K562 (cell line): Measurements from ENCODE around the gene CCNB1IP1. TPM values are rescaled to one million over a fixed set of nuclear protein-coding genes. Genes with fewer than 3 reads are reported as not detected.
"Not testable (repeated sequence)": the region's sequence is repeated elsewhere in the genome, so short reads cannot be mapped to it uniquely, and the experiment has no call there.

Source experiments
- ATAC-seq: fragments of 200-7000 bp; cut with Tn5 transposase; 3 replicates; pipeline ENCODE4 v1.9.1; 2020; ENCODE audit warnings: moderate library complexity
- BruUV-seq: library from RNA; stranded (reverse); fragments of 400-500 nt; replicated peaks from 2 replicates; lab custom pipeline; 2021; lab: Mats Ljungman, UMichigan
- CTCF ChIA-PET: fragments of 300-600 bp; formaldehyde crosslinking; extraction: SDS; loops from one replicate; lab custom pipeline; 2021; ENCODE audit warnings: low intra/inter-chr PET ratio; lab: Yijun Ruan, JAX
- POLR2A ChIA-PET: fragments of 300-600, 350-650 bp; sonication (Branson Sonifier 250); formaldehyde crosslinking; extraction: SDS; loops from one replicate; lab custom pipeline; 2021; ENCODE audit warnings: antibody characterized with exemption, inconsistent platforms; lab: Yijun Ruan, JAX
- DNase-seq, 4 experiments: peaks; one replicate each; pipeline versions ENCODE4 v3.0.0 to v3.0.0-alpha.2; 2011 to 2018; ENCODE audit warnings: low spot score in 3 of 4, mixed read lengths in 3 of 4; ENCODE audit errors: extremely low read depth in 1 of 4
- FAIRE-seq: peaks from 2 replicates; lab custom pipeline; 2011; peaks lifted over from hg19 to GRCh38; lab: Jason Lieb, UNC
- H2AFZ ChIP-seq: 2 replicates; pipeline ENCODE4 v1.6.0; 2011; ENCODE audit warnings: low read depth, low read length, control low read depth, inconsistent platforms
- H3K27ac ChIP-seq: fragments of 200-600 bp; 3 replicates; pipeline ENCODE4 v1.8.0; 2011; ENCODE audit warnings: low read depth, mild to moderate bottlenecking, control low read depth, inconsistent platforms, low read length, moderate library complexity, mixed read lengths; ENCODE audit errors: extremely low read depth
- H3K27me3 ChIP-seq, 2 experiments: fragments of 300-600 bp in 1 of 2; 2 replicates in 1 of 2; 3 replicates in 1 of 2; pipeline versions ENCODE4 v1.6.0 to v1.8.0; 2011; ENCODE audit warnings: inconsistent platforms in 2 of 2, low read length in 2 of 2, mild to moderate bottlenecking in 1 of 2, mixed read lengths in 1 of 2, moderate library complexity in 1 of 2; ENCODE audit not compliant: control insufficient read depth in 2 of 2, insufficient read depth in 2 of 2
- H3K36me3 ChIP-seq: fragments of 300-600 bp; 3 replicates; pipeline ENCODE4 v1.8.0; 2011; ENCODE audit warnings: mild to moderate bottlenecking, low read length, inconsistent platforms; ENCODE audit not compliant: control insufficient read depth, insufficient read depth
- H3K4me1 ChIP-seq, 2 experiments: fragments of 200-600 bp in 1 of 2; replicated peaks in 1 of 2; 2 replicates in 1 of 2; 3 replicates in 1 of 2; pipeline versions ENCODE4 v1.5.1 to v1.8.0; 2011; ENCODE audit warnings: inconsistent platforms in 2 of 2, low read length in 2 of 2, mild to moderate bottlenecking in 1 of 2, mixed read lengths in 1 of 2, moderate library complexity in 1 of 2; ENCODE audit not compliant: control insufficient read depth in 2 of 2, insufficient read depth in 2 of 2
- H3K4me2 ChIP-seq: 2 replicates; pipeline ENCODE4 v1.6.1; 2011; ENCODE audit warnings: low read length, control low read depth, inconsistent platforms, mixed read lengths; ENCODE audit not compliant: insufficient read depth
- H3K4me3 ChIP-seq: fragments of 200-600 bp; sonication (generic), shearing (Covaris generic); 2 replicates; pipeline ENCODE4 v1.5.1; 2016; ENCODE audit warnings: control low read depth, inconsistent platforms
- H3K79me2 ChIP-seq: fragments of 200-600 bp; 3 replicates; pipeline ENCODE4 v1.8.0; 2011; ENCODE audit warnings: low read length, inconsistent platforms; ENCODE audit not compliant: control insufficient read depth, insufficient read depth
- H3K9ac ChIP-seq, 2 experiments: 2 replicates each; pipeline versions ENCODE4 v1.6.0 to v1.6.1; 2011; ENCODE audit warnings: low read depth in 2 of 2, low read length in 2 of 2, control low read depth in 1 of 2, inconsistent platforms in 1 of 2, mild to moderate bottlenecking in 1 of 2, mixed read lengths in 1 of 2; ENCODE audit not compliant: insufficient read depth in 1 of 2
- H3K9me1 ChIP-seq: one replicate; pipeline ENCODE4 v1.6.0; 2011; ENCODE audit warnings: inconsistent platforms, mild to moderate bottlenecking, low read length, moderate library complexity; ENCODE audit not compliant: control insufficient read depth, insufficient read depth
- H3K9me3 ChIP-seq: replicated peaks from 2 replicates; pipeline ENCODE4 v1.5.1; 2011; ENCODE audit warnings: low read depth, low read length, inconsistent platforms; ENCODE audit not compliant: control insufficient read depth, insufficient read depth
- H4K20me1 ChIP-seq: replicated peaks from 2 replicates; pipeline ENCODE4 v1.6.1; 2011; ENCODE audit warnings: low read length, inconsistent platforms, mixed read lengths; ENCODE audit not compliant: control insufficient read depth, insufficient read depth
- BCOR ChIP-seq: fragments of 450-650 bp; IDR thresholded peaks from 2 replicates; pipeline ENCODE4 v1.6.1; 2016
- POLR3A ChIP-seq: IDR thresholded peaks from 2 replicates; pipeline ENCODE4 v1.6.1; 2011; ENCODE audit warnings: borderline replicate concordance, mild to moderate bottlenecking, moderate library complexity; ENCODE audit not compliant: insufficient read length, insufficient read depth; ENCODE audit errors: extremely low read depth
- TBP ChIP-seq: optimal IDR thresholded peaks from 2 replicates; pipeline ENCODE3; 2011; ENCODE audit warnings: low read depth, low read length, improper control_type of control experiment
- WGBS: fragments of 100-300 bp; shearing (Covaris generic); methylation state at CpG from one replicate; pipeline ENCODE4 v1.1.6; 2016; ENCODE audit warnings: low coverage, mixed read lengths; ENCODE audit not compliant: insufficient coverage; ENCODE audit errors: missing lambda C conversion rate; 5-methylcytosine and 5-hydroxymethylcytosine counted together
- in situ Hi-C: fragments of 300-500 bp; cut with MboI; formaldehyde crosslinking; loops from 4 replicates; pipeline ENCODE4 v1.15.0; 2018; ENCODE audit warnings: inconsistent platforms, mixed read lengths
- intact Hi-C: fragments of 100-400 bp; cut with micrococcal nuclease; formaldehyde crosslinking; loops from 2 replicates; pipeline ENCODE4 v1.14.2; 2022
- polyA plus RNA-seq, 8 experiments: library from polyadenylated mRNA; depleted of rRNA in 4 of 8; stranded (reverse) in 5 of 8; unstranded in 3 of 8; fragments of >200 nt; fragmentation: Nextera tagmentation in 2 of 8; fragmentation: Illumina TruSeq in 1 of 8; extraction: Ambion mirVana in 2 of 8; extraction: Trizol in 1 of 8; gene quantifications; 2 replicates each; pipeline versions ENCODE4 v1.2.1 to v1.2.3, GENCODE V29; 2011 to 2014; ENCODE audit warnings: inconsistent platforms in 1 of 8, missing spikeins in 1 of 8
- total RNA-seq, 7 experiments: library from RNA; depleted of rRNA in 6 of 7; stranded (reverse); fragments of >200 nt in 6 of 7; fragmentation: Illumina TruSeq in 2 of 7; extraction: Trizol in 2 of 7; gene quantifications; 2 replicates each; pipeline versions ENCODE4 v1.2.1 to v1.2.3, GENCODE V29; 2011 to 2021; ENCODE audit warnings: low replicate concordance in 1 of 7
- TF ChIP-seq, protein P1 (sequence below), 2 experiments: fragments of 450-650 bp; IDR thresholded peaks; 2 replicates each; pipeline ENCODE4 v1.6.1; 2016

CCNB1IP1 gene
- total and polyA plus RNA-seq, 9 of the 15 experiments (the other 6 are each of a cell fraction or from before 2014, with no cell fraction given), result 51.8 to 152 (median 81.0) TPM

DNA sequence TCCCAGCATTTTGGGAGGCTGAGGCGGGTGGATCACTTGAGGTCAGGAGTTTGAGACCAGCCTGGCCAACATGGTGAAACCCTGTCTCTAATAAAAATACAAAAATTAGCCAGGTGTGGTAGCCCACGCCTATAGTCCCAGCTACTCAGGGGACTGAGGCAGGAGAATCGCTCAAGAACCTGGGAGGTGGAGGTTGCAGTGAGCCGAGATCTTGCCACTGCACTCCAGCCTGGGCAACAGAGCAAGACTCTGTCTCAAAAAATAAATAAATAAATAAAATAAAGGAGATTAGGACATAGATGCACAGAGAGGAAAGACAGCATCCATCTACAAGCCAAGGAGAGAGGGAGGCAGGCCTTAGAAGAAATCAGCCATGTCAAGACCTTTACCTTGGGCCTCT, 8.0 kb upstream of the CCNB1IP1 start:
- Histone ChIP-seq H3K79me2 (peaks cover 16% of the 10 kb centered on the region), H2AFZ (peak overlapping the region; percentile 56), H3K4me2 (peak overlapping the region; percentile 68), H3K27ac (peak overlapping the region; percentile 90), H3K36me3 (peaks cover 13% of the 10 kb centered on the region), H3K9ac (peak overlapping the region in 1 of 2 experiments; percentile 95; a peak in 2 of 4 replicates)
- BruUV-seq, result TSS peak; percentile 13
- H3K4me1 ChIP-seq, in situ Hi-C loops, H4K20me1 ChIP-seq, CTCF ChIA-PET, H3K27me3 ChIP-seq, H3K9me1 ChIP-seq, H3K9me3 ChIP-seq, H3K4me3 ChIP-seq, FAIRE-seq, ATAC-seq: not testable (repeated sequence)
- intact Hi-C loops, result loop anchor here (5.0 kb wide), 2 partner anchors 71 to 341 kb away; partner anchors contain the start of genes RNASE4 and TEP1
- POLR2A ChIA-PET, result interaction anchor here (1.2 to 2.8 kb wide), 2 partner anchors 9 to 129 kb away, joined by 5 to 11 read pairs; partner anchors contain the start of gene PNP
- TF ChIP-seq POLR3A, result peak; percentile 46
- TF ChIP-seq, protein P1, sequence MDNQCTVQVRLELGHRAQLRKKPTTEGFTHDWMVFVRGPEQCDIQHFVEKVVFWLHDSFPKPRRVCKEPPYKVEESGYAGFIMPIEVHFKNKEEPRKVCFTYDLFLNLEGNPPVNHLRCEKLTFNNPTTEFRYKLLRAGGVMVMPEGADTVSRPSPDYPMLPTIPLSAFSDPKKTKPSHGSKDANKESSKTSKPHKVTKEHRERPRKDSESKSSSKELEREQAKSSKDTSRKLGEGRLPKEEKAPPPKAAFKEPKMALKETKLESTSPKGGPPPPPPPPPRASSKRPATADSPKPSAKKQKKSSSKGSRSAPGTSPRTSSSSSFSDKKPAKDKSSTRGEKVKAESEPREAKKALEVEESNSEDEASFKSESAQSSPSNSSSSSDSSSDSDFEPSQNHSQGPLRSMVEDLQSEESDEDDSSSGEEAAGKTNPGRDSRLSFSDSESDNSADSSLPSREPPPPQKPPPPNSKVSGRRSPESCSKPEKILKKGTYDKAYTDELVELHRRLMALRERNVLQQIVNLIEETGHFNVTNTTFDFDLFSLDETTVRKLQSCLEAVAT (IDR thresholded peaks at IDR 0.05), result peak in 1 of 2 experiments; percentile 37; a peak in 1 of 4 replicates
- peak; percentile 32 for TF ChIP-seq TBP
- TF ChIP-seq BCOR, result peak; percentile 36; the same call in 1 of the 2 replicates
- WGBS, result 40% methylated on average over 1 of the region's 4 CpGs
- DNase-seq, result peak in 1 of 4 experiments; percentile 35
